HepG2 (cell line): ENCODE results near the gene DOLK. TPM values are rescaled to one million over a fixed set of nuclear protein-coding genes. Genes with fewer than 3 reads are reported as not detected.

Source experiments
- ELF1 ChIP-seq: sonication (generic); formaldehyde crosslinking; IDR thresholded peaks from 2 replicates; pipeline ENCODE4 v1.4.0; 2020; ENCODE audit warnings: missing genetic modification reagents
- FOXK2 ChIP-seq: fragments of 450-650 bp; IDR thresholded peaks from 2 replicates; pipeline ENCODE4 v1.6.1; 2016
- HOXA9 ChIP-seq: sonication (generic); formaldehyde crosslinking; IDR thresholded peaks from 2 replicates; pipeline ENCODE4 v1.8.1; 2022; ENCODE audit warnings: missing genetic modification reagents, mild to moderate bottlenecking, moderate library complexity, borderline replicate concordance
- MAZ ChIP-seq, 2 experiments: sonication (generic) in 1 of 2; formaldehyde crosslinking in 1 of 2; IDR thresholded peaks; 2 replicates each; pipeline versions ENCODE4 v1.5.0 to v1.6.1; 2012 to 2020; ENCODE audit warnings: low read depth in 2 of 2, mild to moderate bottlenecking in 2 of 2, borderline replicate concordance in 1 of 2, improper control_type of control experiment in 1 of 2, low read length in 1 of 2, missing genetic modification reagents in 1 of 2, moderate library complexity in 1 of 2
- NBN ChIP-seq: fragments of 450-650 bp; conservative IDR thresholded peaks from 2 replicates; pipeline ENCODE4 v1.6.1; 2017
- PHF21A ChIP-seq: sonication (generic); formaldehyde crosslinking; IDR thresholded peaks from 2 replicates; pipeline ENCODE4 v1.5.0; 2020; ENCODE audit warnings: mild to moderate bottlenecking, missing genetic modification reagents
- RXRA ChIP-seq: sonication (generic); formaldehyde crosslinking; IDR thresholded peaks from 2 replicates; pipeline ENCODE4 v1.5.1; 2020; ENCODE audit warnings: missing genetic modification reagents
- SMC3 ChIP-seq: IDR thresholded peaks from 2 replicates; pipeline ENCODE4 v1.6.1; 2011; ENCODE audit warnings: low read length, improper control_type of control experiment
- SRF ChIP-seq: IDR thresholded peaks from 2 replicates; pipeline ENCODE4 v1.6.1; 2011; ENCODE audit warnings: mild to moderate bottlenecking, low read depth, low read length, moderate library complexity
- TBP ChIP-seq: sonication (generic); formaldehyde crosslinking; IDR thresholded peaks from 2 replicates; pipeline ENCODE4 v1.5.0; 2020; ENCODE audit warnings: missing genetic modification reagents
- TBX2 ChIP-seq: sonication (generic); formaldehyde crosslinking; IDR thresholded peaks from 2 replicates; pipeline ENCODE4 v1.5.0; 2020; ENCODE audit warnings: missing genetic modification reagents, mild to moderate bottlenecking, borderline replicate concordance
- ZBTB7B ChIP-seq: sonication (generic); formaldehyde crosslinking; IDR thresholded peaks from 2 replicates; pipeline ENCODE4 v1.4.0; 2020; ENCODE audit warnings: missing genetic modification reagents
- ZFAT ChIP-seq: sonication (generic); formaldehyde crosslinking; conservative IDR thresholded peaks from 2 replicates; pipeline ENCODE4 v1.8.1; 2023; ENCODE audit warnings: missing genetic modification reagents, inconsistent platforms
- ZKSCAN8 ChIP-seq: IDR thresholded peaks from 2 replicates; pipeline ENCODE4 v1.6.1; 2016; ENCODE audit warnings: borderline replicate concordance, missing genetic modification reagents, missing compliant biosample characterization
- ZSCAN25 ChIP-seq: sonication (generic); formaldehyde crosslinking; IDR thresholded peaks from 2 replicates; pipeline ENCODE4 v1.8.0; 2022; ENCODE audit warnings: mild to moderate bottlenecking, missing genetic modification reagents
- polyA plus RNA-seq, 8 experiments: library from polyadenylated mRNA; depleted of rRNA in 3 of 8; stranded (reverse) in 7 of 8; unstranded in 1 of 8; fragments of >200 nt; fragmentation: Illumina TruSeq in 4 of 8; extraction: Trizol in 4 of 8; gene quantifications; 2 replicates each; pipeline versions ENCODE4 v1.2.1 to v1.2.3, GENCODE V29; 2011 to 2016; ENCODE audit warnings: low read depth in 4 of 8, missing spikeins in 1 of 8, mixed read lengths in 1 of 8; ENCODE audit not compliant: insufficient read depth in 1 of 8
- total RNA-seq, 5 experiments: library from RNA; depleted of rRNA; stranded (reverse); fragments of >200 nt; fragmentation: Illumina TruSeq; extraction: Trizol; gene quantifications; 2 replicates each; pipeline ENCODE4 v1.2.3, GENCODE V29; 2016; ENCODE audit warnings: low read depth in 1 of 5
- TF ChIP-seq, protein P1 (sequence below): sonication (generic); formaldehyde crosslinking; IDR thresholded peaks from 2 replicates; pipeline ENCODE4 v1.4.0; 2020; ENCODE audit warnings: missing genetic modification reagents
- TF ChIP-seq, protein P2 (sequence below): sonication (generic); formaldehyde crosslinking; IDR thresholded peaks from 2 replicates; pipeline ENCODE4 v1.9.0; 2021; ENCODE audit warnings: mild to moderate bottlenecking, missing genetic modification reagents
- TF ChIP-seq, protein P3 (sequence below): IDR thresholded peaks from 2 replicates; pipeline ENCODE4 v1.6.1; 2016; ENCODE audit warnings: low read depth, control low read depth
- TF ChIP-seq, protein P4 (sequence below): sonication (generic); formaldehyde crosslinking; IDR thresholded peaks from 2 replicates; pipeline ENCODE4 v1.8.0; 2022; ENCODE audit warnings: mild to moderate bottlenecking, missing genetic modification reagents

DOLK gene
- total and polyA plus RNA-seq, 2 of the 13 experiments (the other 11 are each of a cell fraction or from before 2014, with no cell fraction given) = 15.4 to 18.7 TPM

DNA sequence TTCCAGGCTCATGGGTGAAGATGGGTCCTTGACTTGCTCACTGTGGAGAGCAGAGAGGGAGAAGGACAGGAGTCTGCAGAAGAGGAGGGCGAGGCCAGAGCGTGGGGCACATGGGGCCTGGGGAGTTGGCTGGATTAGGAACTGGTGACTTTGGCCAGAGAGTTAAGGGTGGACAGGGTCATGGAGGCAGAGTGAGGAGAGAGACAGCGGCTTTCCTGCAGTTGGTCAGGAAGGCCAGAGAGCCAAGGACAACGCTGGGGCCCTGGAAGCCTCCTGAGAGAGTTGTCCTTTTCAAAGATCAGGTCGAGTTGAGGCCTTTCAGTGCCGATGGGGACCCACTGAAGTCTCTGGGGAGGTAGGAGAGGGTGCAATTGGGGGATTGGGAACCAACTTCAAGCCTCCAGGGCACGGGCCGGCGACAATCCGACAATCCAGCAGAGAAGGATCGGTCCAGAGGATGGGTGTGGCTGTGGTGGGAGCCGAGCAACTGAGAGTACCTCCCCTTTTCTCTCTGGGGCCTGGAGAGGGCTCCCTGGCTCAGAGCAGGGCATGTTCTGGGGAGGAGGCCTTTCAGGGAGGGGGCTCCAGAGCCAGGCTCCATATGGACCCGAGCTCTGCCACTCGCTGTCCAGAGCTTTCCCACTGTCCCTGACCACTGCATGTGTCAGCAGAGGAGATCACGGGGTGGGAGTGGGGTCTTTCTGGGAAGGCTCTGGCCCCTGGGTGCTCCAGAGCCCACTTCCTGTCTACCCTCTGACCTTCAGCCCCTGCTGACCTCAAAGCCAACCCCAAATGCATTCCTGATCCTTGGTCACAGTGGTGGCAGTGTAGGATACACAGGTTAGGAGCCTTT lies 34.1 kb downstream of the DOLK start (continued):
- TF ChIP-seq HOXA9 (CRISPR knock-in tag) = no peak
- TF ChIP-seq, protein P1, sequence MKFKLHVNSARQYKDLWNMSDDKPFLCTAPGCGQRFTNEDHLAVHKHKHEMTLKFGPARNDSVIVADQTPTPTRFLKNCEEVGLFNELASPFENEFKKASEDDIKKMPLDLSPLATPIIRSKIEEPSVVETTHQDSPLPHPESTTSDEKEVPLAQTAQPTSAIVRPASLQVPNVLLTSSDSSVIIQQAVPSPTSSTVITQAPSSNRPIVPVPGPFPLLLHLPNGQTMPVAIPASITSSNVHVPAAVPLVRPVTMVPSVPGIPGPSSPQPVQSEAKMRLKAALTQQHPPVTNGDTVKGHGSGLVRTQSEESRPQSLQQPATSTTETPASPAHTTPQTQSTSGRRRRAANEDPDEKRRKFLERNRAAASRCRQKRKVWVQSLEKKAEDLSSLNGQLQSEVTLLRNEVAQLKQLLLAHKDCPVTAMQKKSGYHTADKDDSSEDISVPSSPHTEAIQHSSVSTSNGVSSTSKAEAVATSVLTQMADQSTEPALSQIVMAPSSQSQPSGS (CRISPR knock-in tag) = no peak
- TF ChIP-seq ZKSCAN8 (CRISPR knock-in tag) = no peak
- TF ChIP-seq ELF1 (CRISPR knock-in tag) = no peak
- peak; percentile 51; the same call in 1 of the 2 replicates for TF ChIP-seq ZBTB7B (CRISPR knock-in tag)
- no peak for TF ChIP-seq ZSCAN25 (CRISPR knock-in tag)
- no peak for TF ChIP-seq MAZ (IDR thresholded peaks at IDR 0.05; ENCODE audit: borderline replicate concordance, low read depth, low read length)
- TF ChIP-seq MAZ (CRISPR knock-in tag; IDR thresholded peaks at IDR 0.05; ENCODE audit: low read depth) = peak; percentile 62; the same call in 1 of the 2 replicates
- TF ChIP-seq ZFAT (CRISPR knock-in tag) = no peak
- TF ChIP-seq, protein P2, sequence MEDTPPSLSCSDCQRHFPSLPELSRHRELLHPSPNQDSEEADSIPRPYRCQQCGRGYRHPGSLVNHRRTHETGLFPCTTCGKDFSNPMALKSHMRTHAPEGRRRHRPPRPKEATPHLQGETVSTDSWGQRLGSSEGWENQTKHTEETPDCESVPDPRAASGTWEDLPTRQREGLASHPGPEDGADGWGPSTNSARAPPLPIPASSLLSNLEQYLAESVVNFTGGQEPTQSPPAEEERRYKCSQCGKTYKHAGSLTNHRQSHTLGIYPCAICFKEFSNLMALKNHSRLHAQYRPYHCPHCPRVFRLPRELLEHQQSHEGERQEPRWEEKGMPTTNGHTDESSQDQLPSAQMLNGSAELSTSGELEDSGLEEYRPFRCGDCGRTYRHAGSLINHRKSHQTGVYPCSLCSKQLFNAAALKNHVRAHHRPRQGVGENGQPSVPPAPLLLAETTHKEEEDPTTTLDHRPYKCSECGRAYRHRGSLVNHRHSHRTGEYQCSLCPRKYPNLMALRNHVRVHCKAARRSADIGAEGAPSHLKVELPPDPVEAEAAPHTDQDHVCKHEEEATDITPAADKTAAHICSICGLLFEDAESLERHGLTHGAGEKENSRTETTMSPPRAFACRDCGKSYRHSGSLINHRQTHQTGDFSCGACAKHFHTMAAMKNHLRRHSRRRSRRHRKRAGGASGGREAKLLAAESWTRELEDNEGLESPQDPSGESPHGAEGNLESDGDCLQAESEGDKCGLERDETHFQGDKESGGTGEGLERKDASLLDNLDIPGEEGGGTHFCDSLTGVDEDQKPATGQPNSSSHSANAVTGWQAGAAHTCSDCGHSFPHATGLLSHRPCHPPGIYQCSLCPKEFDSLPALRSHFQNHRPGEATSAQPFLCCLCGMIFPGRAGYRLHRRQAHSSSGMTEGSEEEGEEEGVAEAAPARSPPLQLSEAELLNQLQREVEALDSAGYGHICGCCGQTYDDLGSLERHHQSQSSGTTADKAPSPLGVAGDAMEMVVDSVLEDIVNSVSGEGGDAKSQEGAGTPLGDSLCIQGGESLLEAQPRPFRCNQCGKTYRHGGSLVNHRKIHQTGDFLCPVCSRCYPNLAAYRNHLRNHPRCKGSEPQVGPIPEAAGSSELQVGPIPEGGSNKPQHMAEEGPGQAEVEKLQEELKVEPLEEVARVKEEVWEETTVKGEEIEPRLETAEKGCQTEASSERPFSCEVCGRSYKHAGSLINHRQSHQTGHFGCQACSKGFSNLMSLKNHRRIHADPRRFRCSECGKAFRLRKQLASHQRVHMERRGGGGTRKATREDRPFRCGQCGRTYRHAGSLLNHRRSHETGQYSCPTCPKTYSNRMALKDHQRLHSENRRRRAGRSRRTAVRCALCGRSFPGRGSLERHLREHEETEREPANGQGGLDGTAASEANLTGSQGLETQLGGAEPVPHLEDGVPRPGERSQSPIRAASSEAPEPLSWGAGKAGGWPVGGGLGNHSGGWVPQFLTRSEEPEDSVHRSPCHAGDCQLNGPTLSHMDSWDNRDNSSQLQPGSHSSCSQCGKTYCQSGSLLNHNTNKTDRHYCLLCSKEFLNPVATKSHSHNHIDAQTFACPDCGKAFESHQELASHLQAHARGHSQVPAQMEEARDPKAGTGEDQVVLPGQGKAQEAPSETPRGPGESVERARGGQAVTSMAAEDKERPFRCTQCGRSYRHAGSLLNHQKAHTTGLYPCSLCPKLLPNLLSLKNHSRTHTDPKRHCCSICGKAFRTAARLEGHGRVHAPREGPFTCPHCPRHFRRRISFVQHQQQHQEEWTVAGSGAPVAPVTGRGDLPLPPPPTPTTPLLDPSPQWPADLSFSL = no peak
- TF ChIP-seq NBN = no peak
- peak; percentile 52; the same call in 1 of the 2 replicates for TF ChIP-seq RXRA (CRISPR knock-in tag)
- TF ChIP-seq TBX2 (CRISPR knock-in tag) = peak; percentile 54; the same call in 1 of the 2 replicates
- no peak for TF ChIP-seq TBP (CRISPR knock-in tag)
- peak; percentile 19; the same call in 1 of the 2 replicates for TF ChIP-seq PHF21A (CRISPR knock-in tag)
- TF ChIP-seq, protein P3, sequence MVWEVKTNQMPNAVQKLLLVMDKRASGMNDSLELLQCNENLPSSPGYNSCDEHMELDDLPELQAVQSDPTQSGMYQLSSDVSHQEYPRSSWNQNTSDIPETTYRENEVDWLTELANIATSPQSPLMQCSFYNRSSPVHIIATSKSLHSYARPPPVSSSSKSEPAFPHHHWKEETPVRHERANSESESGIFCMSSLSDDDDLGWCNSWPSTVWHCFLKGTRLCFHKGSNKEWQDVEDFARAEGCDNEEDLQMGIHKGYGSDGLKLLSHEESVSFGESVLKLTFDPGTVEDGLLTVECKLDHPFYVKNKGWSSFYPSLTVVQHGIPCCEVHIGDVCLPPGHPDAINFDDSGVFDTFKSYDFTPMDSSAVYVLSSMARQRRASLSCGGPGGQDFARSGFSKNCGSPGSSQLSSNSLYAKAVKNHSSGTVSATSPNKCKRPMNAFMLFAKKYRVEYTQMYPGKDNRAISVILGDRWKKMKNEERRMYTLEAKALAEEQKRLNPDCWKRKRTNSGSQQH = no peak
- TF ChIP-seq, protein P4, sequence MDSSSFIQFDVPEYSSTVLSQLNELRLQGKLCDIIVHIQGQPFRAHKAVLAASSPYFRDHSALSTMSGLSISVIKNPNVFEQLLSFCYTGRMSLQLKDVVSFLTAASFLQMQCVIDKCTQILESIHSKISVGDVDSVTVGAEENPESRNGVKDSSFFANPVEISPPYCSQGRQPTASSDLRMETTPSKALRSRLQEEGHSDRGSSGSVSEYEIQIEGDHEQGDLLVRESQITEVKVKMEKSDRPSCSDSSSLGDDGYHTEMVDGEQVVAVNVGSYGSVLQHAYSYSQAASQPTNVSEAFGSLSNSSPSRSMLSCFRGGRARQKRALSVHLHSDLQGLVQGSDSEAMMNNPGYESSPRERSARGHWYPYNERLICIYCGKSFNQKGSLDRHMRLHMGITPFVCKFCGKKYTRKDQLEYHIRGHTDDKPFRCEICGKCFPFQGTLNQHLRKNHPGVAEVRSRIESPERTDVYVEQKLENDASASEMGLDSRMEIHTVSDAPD = 0 out of 2 replicates have a peak, but pooled peaks have one; percentile 28
- no peak for TF ChIP-seq FOXK2
- no peak for TF ChIP-seq SMC3
- no peak for TF ChIP-seq SRF
